Measurements from ENCODE around the gene SGPL1. TPM values are rescaled to one million over a fixed set of nuclear protein-coding genes. Genes with fewer than 3 reads are reported as not detected.

Gene SGPL1
- total and polyA plus RNA-seq, 2 experiments from 2014 or later = 12.0 to 42.7 TPM

- no peak overlapping the region; the same call in 1 of the 2 replicates for H2AFZ ChIP-seq
- no peak overlapping the region for H3K4me2 ChIP-seq
- Mint-ChIP-seq H3K4me1 (peaks cover 5% of the 10 kb centered on the region; the same call in 2 of the 3 replicates), H3K9me3 (no peaks in the 10 kb centered on the region), H3K4me3 (no peak overlapping the region), H3K27ac (no peak overlapping the region), H3K27me3 (ENCODE audit: insufficient read depth, low read depth, poor library complexity) (peaks cover 6% of the 10 kb centered on the region), H3K36me3 (ENCODE audit: low read depth) (no peaks in the 10 kb centered on the region)
- no peak overlapping the region for H3K27ac ChIP-seq (ENCODE audit: low read depth)
- DNase-seq (ENCODE audit: low spot score) (no peak), ATAC-seq (peak; percentile 27)
- TF ChIP-seq NANOG (IDR thresholded peaks at IDR 0.05; ENCODE audit: borderline replicate concordance) = no peak
- TF ChIP-seq POLR2AphosphoS5 (IDR thresholded peaks at IDR 0.05; ENCODE audit: low read depth) = no peak
- no peak for TF ChIP-seq ZNF462 (CRISPR knock-in tag; IDR thresholded peaks at IDR 0.05)
- TF ChIP-seq JUNB (IDR thresholded peaks at IDR 0.05; ENCODE audit: unreplicated experiment) = no peak
- no peak for TF ChIP-seq ETS1 (IDR thresholded peaks at IDR 0.05)
- no peak for TF ChIP-seq CTCF (conservative IDR thresholded peaks at IDR 0.05; ENCODE audit: low read depth in 2 of 2)
- TF ChIP-seq ZNF331 (CRISPR knock-in tag; IDR thresholded peaks at IDR 0.05; ENCODE audit: low read depth) = no peak
- TF ChIP-seq CREB1 (CRISPR knock-in tag; IDR thresholded peaks at IDR 0.05; ENCODE audit: low read depth) = no peak
- no peaks in the 10 kb centered on the region for H3K36me3 ChIP-seq (ENCODE audit: insufficient read depth)
- H3K9me2 ChIP-seq (ENCODE audit: insufficient read depth) = peaks cover 4% of the 10 kb centered on the region; the same call in 1 of the 2 replicates
- H3K27me3 ChIP-seq (ENCODE audit: insufficient read depth) = no peaks in the 10 kb centered on the region
- no peaks in the 10 kb centered on the region for H3K79me2 ChIP-seq (replicated peaks; ENCODE audit: insufficient read depth)
- no peaks in the 10 kb centered on the region; the same call in 1 of the 2 replicates for H4K20me1 ChIP-seq (replicated peaks; ENCODE audit: insufficient read depth)
- H3K4me1 ChIP-seq (ENCODE audit: insufficient read depth) = no peaks in the 10 kb centered on the region
- no peak overlapping the region for H3K4me3 ChIP-seq
- no peaks in the 10 kb centered on the region for H3F3A ChIP-seq (replicated peaks; ENCODE audit: low read depth)
Measured at GRCh38 chr10:70778267-70778924, 37.4 kb upstream of the SGPL1 start.

All from GM23338 (cell line).